Stimulated activated CD4-positive, alpha-beta T cell treated with anti-CD3 and anti-CD28 coated beads, Interleukin-12 subunit alpha, Interleukin-12 subunit beta, amount 100 ng/mL, for 4 hours (primary cell): Measurements from ENCODE around the gene ADGRD1.

Experiments used
- DNase-seq: peaks from one replicate; pipeline ENCODE4 v3.0.0-alpha.2; 2020

ADGRD1 gene

GRCh38 chr12:131176926-131177325 lies 223.2 kb downstream of the ADGRD1 start:
- no peak for DNase-seq

- no peak for DNase-seq
These were observed 223.9 kb downstream of the ADGRD1 start for GRCh38 chr12:131177599-131177998.

GRCh38 chr12:131187602-131188001 lies 233.9 kb downstream of the ADGRD1 start:
- no peak for DNase-seq

- no peak for DNase-seq
These were observed 234.7 kb downstream of the ADGRD1 start for GRCh38 chr12:131188131-131189050.

- DNase-seq, result no peak
These were observed 236.1 kb downstream of the ADGRD1 start for GRCh38 chr12:131189781-131190180.

- no peak for DNase-seq
These were observed 237.3 kb downstream of the ADGRD1 start for GRCh38 chr12:131190965-131191364.
